NCI-H1417 treated with DMSO at 0.1 percent for 48 hours (cell line): ENCODE results near the gene ARHGAP6.
"Not testable (repeated sequence)": the region's sequence is repeated elsewhere in the genome, so short reads cannot be mapped to it uniquely, and the experiment has no call there.

ENCODE experiments used
- DNase-seq: peaks from one replicate; lab custom pipeline; 2025; lab: John Stamatoyannopoulos, UW

ARHGAP6 gene

GRCh38 chrX:11355944-11356343, 309.8 kb downstream of the ARHGAP6 start:
- not testable (repeated sequence) for DNase-seq

- no peak for DNase-seq
These were observed 310.3 kb downstream of the ARHGAP6 start for GRCh38 chrX:11355259-11355909.

GRCh38 chrX:11352296-11352741, 313.4 kb downstream of the ARHGAP6 start:
- no peak for DNase-seq

- DNase-seq = no peak
These were observed 314.1 kb downstream of the ARHGAP6 start for GRCh38 chrX:11351375-11352295.

- DNase-seq = no peak
These were observed 315.9 kb downstream of the ARHGAP6 start for GRCh38 chrX:11349661-11350337.

- no peak for DNase-seq
These were observed 316.7 kb downstream of the ARHGAP6 start for GRCh38 chrX:11349020-11349419.

GRCh38 chrX:11347300-11347699, 318.4 kb downstream of the ARHGAP6 start:
- DNase-seq = no peak

GRCh38 chrX:11346121-11346682, 319.5 kb downstream of the ARHGAP6 start:
- DNase-seq = no peak

- DNase-seq = no peak
These were observed 323.0 kb downstream of the ARHGAP6 start for GRCh38 chrX:11342673-11343072.

- DNase-seq = no peak
These were observed 324.2 kb downstream of the ARHGAP6 start for GRCh38 chrX:11341274-11342201.

GRCh38 chrX:11337292-11338009, 328.3 kb downstream of the ARHGAP6 start:
- DNase-seq = no peak

GRCh38 chrX:11336201-11336600, 329.5 kb downstream of the ARHGAP6 start:
- DNase-seq = peak; percentile 25

GRCh38 chrX:11334165-11334564, 331.6 kb downstream of the ARHGAP6 start:
- DNase-seq = no peak

- DNase-seq = no peak
These were observed 333.9 kb downstream of the ARHGAP6 start for GRCh38 chrX:11331788-11332187.

- DNase-seq = no peak
These were observed 336.7 kb downstream of the ARHGAP6 start for GRCh38 chrX:11329021-11329420.

GRCh38 chrX:11328134-11328533, 337.6 kb downstream of the ARHGAP6 start:
- no peak for DNase-seq

- DNase-seq = no peak
These were observed 343.7 kb downstream of the ARHGAP6 start for GRCh38 chrX:11321986-11322385.

GRCh38 chrX:11319806-11320520, 345.8 kb downstream of the ARHGAP6 start:
- DNase-seq = no peak

- DNase-seq = no peak
These were observed 354.0 kb downstream of the ARHGAP6 start for GRCh38 chrX:11311706-11312105.

GRCh38 chrX:11309220-11309619, 356.5 kb downstream of the ARHGAP6 start:
- no peak for DNase-seq
